Lung (tissue), 12 donors: ENCODE data around the gene NUBPL. TPM values are rescaled to one million over a fixed set of nuclear protein-coding genes. Genes with fewer than 3 reads are reported as not detected.

Experiments
- ATAC-seq: fragments of 200-7000 bp; cut with Tn5 transposase; one replicate; pipeline ENCODE4 v1.9.1; 2020; ENCODE audit warnings: moderate number of reproducible peaks; ENCODE audit not compliant: insufficient read depth, low FRiP score
- DNase-seq, 3 donors: peaks; one replicate each; pipeline ENCODE4 v3.0.0-alpha.2; 2013 to 2017
- H3K27ac ChIP-seq, 2 donors: one replicate each; pipeline ENCODE4 v1.5.1; 2013; ENCODE audit warnings: mild to moderate bottlenecking in 2 of 2, moderate library complexity in 2 of 2, control low read depth in 1 of 2, inconsistent platforms in 1 of 2, low read depth in 1 of 2, low read length in 1 of 2
- H3K27me3 ChIP-seq, 3 donors: one replicate each; pipeline ENCODE4 v1.5.1; 2013; ENCODE audit warnings: low read length in 2 of 3; ENCODE audit not compliant: control insufficient read depth in 3 of 3, insufficient read depth in 3 of 3
- H3K36me3 ChIP-seq, 4 donors: one replicate each; pipeline ENCODE4 v1.5.1; 2013; ENCODE audit warnings: low read length in 4 of 4, mild to moderate bottlenecking in 1 of 4, moderate library complexity in 1 of 4; ENCODE audit not compliant: control insufficient read depth in 4 of 4, insufficient read depth in 4 of 4
- H3K4me1 ChIP-seq, 5 donors: one replicate each; pipeline ENCODE4 v1.5.1; 2013; ENCODE audit warnings: low read length in 5 of 5, mild to moderate bottlenecking in 2 of 5, moderate library complexity in 1 of 5; ENCODE audit not compliant: control insufficient read depth in 5 of 5, insufficient read depth in 5 of 5
- H3K4me3 ChIP-seq: one replicate; pipeline ENCODE4 v1.5.1; 2013; ENCODE audit warnings: mild to moderate bottlenecking, control low read depth, moderate library complexity
- H3K9ac ChIP-seq, 2 donors: one replicate each; pipeline ENCODE4 v1.5.1; 2013; ENCODE audit warnings: low read length in 2 of 2, control low read depth in 1 of 2; ENCODE audit not compliant: insufficient read depth in 1 of 2
- H3K9me3 ChIP-seq, 4 donors: one replicate each; pipeline ENCODE4 v1.5.1; 2013; ENCODE audit warnings: low read length in 3 of 4, mild to moderate bottlenecking in 1 of 4, moderate library complexity in 1 of 4; ENCODE audit not compliant: control insufficient read depth in 4 of 4, insufficient read depth in 3 of 4
- WGBS, 2 donors: extraction: QIAGEN DNeasy Blood & Tissue Kit; methylation state at CpG; one replicate each; pipeline ENCODE4 v1.1.7; 2013; 5-methylcytosine and 5-hydroxymethylcytosine counted together
- polyA plus RNA-seq, 2 donors: library from polyadenylated mRNA; stranded (reverse); fragments of 200-250 nt; gene quantifications; one replicate each; pipeline ENCODE4 v1.2.1, GENCODE V29; 2013
- total RNA-seq, 2 donors: library from RNA; depleted of rRNA in 1 of 2; stranded (reverse); fragments of >200 nt in 1 of 2; gene quantifications; one replicate each; pipeline ENCODE4 v1.2.1, GENCODE V29; 2014 to 2021
- TF ChIP-seq, protein P1 (sequence below): IDR thresholded peaks from 2 replicates; pipeline ENCODE4 v1.5.1; 2012; ENCODE audit warnings: mild to moderate bottlenecking; ENCODE audit errors: control extremely low read depth, extremely low read depth
- donor health status: control.
- donor health status: control.
- donor health status: Bipolar disorder and iron deficiency.
- donor health status: healthy.
- donor health status: DM: yes; HTN: yes; CAD: no.

NUBPL gene
- total and polyA plus RNA-seq, 4 donors, result 3.0 to 20.9 (median 9.5) TPM

DNA sequence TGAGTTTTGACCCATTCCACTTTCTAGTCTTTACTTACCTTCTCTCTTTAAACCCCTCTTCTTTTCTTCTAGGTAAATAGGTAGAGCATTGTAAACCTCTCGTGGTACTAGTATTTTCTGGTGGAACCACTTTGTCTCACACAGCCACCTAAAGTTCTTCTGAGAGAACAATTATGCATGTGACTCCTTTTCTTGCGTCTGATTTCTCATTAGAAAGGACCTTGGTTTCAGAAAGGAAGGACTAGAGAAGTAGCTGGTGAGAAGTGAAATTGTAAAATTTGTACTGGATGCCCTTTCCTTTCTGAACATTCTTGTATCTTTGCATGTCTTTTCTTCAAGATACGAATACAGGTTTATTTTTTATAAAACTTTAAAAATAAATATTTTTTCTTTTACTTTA, 99.0 kb downstream of the NUBPL start:
- Histone ChIP-seq H3K9me3 (no peaks in the 10 kb centered on the region), H3K4me1 (no peaks in the 10 kb centered on the region), H3K27ac (no peak overlapping the region), H3K27me3 (no peaks in the 10 kb centered on the region), H3K9ac (no peak overlapping the region), H3K36me3 (no peaks in the 10 kb centered on the region), H3K4me3 (no peak overlapping the region)
- ATAC-seq (no peak), DNase-seq (no peak)
- TF ChIP-seq, protein P1, sequence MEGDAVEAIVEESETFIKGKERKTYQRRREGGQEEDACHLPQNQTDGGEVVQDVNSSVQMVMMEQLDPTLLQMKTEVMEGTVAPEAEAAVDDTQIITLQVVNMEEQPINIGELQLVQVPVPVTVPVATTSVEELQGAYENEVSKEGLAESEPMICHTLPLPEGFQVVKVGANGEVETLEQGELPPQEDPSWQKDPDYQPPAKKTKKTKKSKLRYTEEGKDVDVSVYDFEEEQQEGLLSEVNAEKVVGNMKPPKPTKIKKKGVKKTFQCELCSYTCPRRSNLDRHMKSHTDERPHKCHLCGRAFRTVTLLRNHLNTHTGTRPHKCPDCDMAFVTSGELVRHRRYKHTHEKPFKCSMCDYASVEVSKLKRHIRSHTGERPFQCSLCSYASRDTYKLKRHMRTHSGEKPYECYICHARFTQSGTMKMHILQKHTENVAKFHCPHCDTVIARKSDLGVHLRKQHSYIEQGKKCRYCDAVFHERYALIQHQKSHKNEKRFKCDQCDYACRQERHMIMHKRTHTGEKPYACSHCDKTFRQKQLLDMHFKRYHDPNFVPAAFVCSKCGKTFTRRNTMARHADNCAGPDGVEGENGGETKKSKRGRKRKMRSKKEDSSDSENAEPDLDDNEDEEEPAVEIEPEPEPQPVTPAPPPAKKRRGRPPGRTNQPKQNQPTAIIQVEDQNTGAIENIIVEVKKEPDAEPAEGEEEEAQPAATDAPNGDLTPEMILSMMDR, result no peak
- WGBS, 2 donors, result 93 to 97% methylated on average over 3 of the region's 3 CpGs

GRCh38 chr14:31660728-31661127, 99.5 kb downstream of the NUBPL start:
- DNase-seq, result no peak
- Histone ChIP-seq H3K27ac (no peak overlapping the region), H3K36me3 (no peaks in the 10 kb centered on the region), H3K9ac (no peak overlapping the region), H3K9me3 (no peaks in the 10 kb centered on the region), H3K4me1 (no peaks in the 10 kb centered on the region), H3K4me3 (no peak overlapping the region), H3K27me3 (no peaks in the 10 kb centered on the region)
- TF ChIP-seq, protein P1, result no peak
- 85 to 93% methylated on average over 1 of the region's 1 CpG for WGBS, 2 donors
- ATAC-seq, result no peak

DNA sequence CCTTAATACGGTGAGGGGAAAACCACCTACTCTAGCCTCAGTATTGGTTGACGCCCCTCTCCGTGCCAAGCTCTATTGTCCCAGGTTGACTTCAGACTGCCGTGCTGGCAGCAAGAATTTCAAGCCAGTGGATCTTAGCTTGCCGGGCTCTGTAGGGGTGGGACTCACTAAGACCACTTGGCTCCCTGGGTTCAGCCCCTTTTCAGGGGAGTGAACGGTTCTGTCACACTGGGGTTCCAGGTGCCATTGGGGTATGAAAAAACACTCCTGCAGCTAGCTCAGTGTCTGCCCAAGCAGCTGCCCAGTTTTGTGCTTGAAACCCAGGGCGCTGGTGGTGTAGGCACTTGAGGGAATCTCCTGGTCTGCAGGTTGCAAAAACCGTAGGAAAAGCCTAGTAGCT, 107.1 kb downstream of the NUBPL start:
- Histone ChIP-seq H3K4me1 (no peaks in the 10 kb centered on the region), H3K9ac (no peak overlapping the region), H3K27ac (no peak overlapping the region), H3K27me3 (no peaks in the 10 kb centered on the region), H3K36me3 (peaks cover 0 to 1% (median 0%) of the 10 kb centered on the region in 4 donors), H3K4me3 (no peak overlapping the region), H3K9me3 (peaks cover 0 to 1% (median 0%) of the 10 kb centered on the region in 4 donors)
- ATAC-seq (no peak), DNase-seq (no peak)
- WGBS, 2 donors, result 94% methylated on average over 8 of the region's 8 CpGs
- TF ChIP-seq, protein P1, result no peak

DNA sequence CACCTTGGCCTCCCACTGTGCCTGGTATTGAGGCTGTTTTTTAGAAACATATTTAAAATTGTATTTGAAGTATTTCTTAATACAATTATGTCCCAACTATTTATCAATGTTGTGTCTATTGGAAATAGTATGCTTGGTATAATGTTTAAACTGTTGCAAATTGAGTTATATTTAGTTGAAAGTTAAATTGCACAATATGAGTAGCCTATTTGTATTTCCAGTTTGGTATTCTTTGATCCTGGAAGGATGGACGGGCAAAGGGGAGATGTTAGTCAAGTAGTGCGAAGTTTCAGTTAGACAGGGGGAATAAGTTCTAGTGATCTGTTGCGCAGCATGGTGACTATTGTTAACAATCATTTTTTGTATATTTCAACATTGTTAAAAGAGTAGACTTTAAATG, 111.5 kb downstream of the NUBPL start:
- peaks cover 0 to 1% (median 0%) of the 10 kb centered on the region in 4 donors for H3K9me3 ChIP-seq
- no peak overlapping the region for H3K4me3 ChIP-seq
- WGBS, 2 donors, result 76 to 78% methylated on average over 3 of the region's 3 CpGs
- no peak overlapping the region for H3K27ac ChIP-seq
- no peak for DNase-seq
- ATAC-seq, result no peak
- H3K36me3 ChIP-seq, result peaks cover 0 to 3% (median 0%) of the 10 kb centered on the region in 4 donors
- H3K9ac ChIP-seq, result no peak overlapping the region
- no peaks in the 10 kb centered on the region for H3K4me1 ChIP-seq
- H3K27me3 ChIP-seq, result no peaks in the 10 kb centered on the region
- TF ChIP-seq, protein P1, result no peak
